Panc1 (cell line): ENCODE data around the gene FTO. TPM values are rescaled to one million over a fixed set of nuclear protein-coding genes. Genes with fewer than 3 reads are reported as not detected.

Experiments used
- ATAC-seq: fragments of 200-7000 bp; cut with Tn5 transposase; 2 replicates; pipeline ENCODE4 v1.9.1; 2020; ENCODE audit warnings: mild to moderate bottlenecking, moderate library complexity
- BruUV-seq: library from RNA; stranded (reverse); fragments of 400-500 nt; replicated peaks from 2 replicates; lab custom pipeline; 2021; lab: Mats Ljungman, UMichigan
- CTCF ChIA-PET: fragments of 300-600 bp; sonication (Branson Sonifier 250); formaldehyde crosslinking; loops from one replicate; lab custom pipeline; 2022; ENCODE audit warnings: antibody characterized with exemption; lab: Charles Lee
- POLR2A ChIA-PET: fragments of 300-600 bp; sonication (Branson Sonifier 250); formaldehyde crosslinking; loops from one replicate; lab custom pipeline; 2022; ENCODE audit warnings: antibody characterized with exemption; lab: Charles Lee
- DNase-seq: peaks from one replicate; pipeline ENCODE4 v3.0.0-alpha.2; 2010; ENCODE audit warnings: low read depth, low spot score
- H3K27ac ChIP-seq: 2 replicates; pipeline ENCODE4 v1.5.1; 2011; ENCODE audit warnings: mild to moderate bottlenecking, low read length, inconsistent platforms
- H3K27me3 ChIP-seq: fragments of 200-500 bp; sonication (Bioruptor generic); 2 replicates; pipeline ENCODE4 v1.6.0; 2014; ENCODE audit warnings: low read length, inconsistent platforms; ENCODE audit not compliant: control insufficient read depth, insufficient read depth
- H3K36me3 ChIP-seq: fragments of 200-500 bp; sonication (Bioruptor generic); 2 replicates; pipeline ENCODE4 v1.5.1; 2014; ENCODE audit warnings: inconsistent platforms, mild to moderate bottlenecking, low read length, moderate library complexity; ENCODE audit not compliant: control insufficient read depth, insufficient read depth
- H3K4me1 ChIP-seq: 2 replicates; pipeline ENCODE4 v1.5.1; 2011; ENCODE audit warnings: inconsistent platforms, mild to moderate bottlenecking, low read length, moderate library complexity; ENCODE audit not compliant: control insufficient read depth, insufficient read depth
- H3K4me3 ChIP-seq, 2 experiments: 2 replicates each; pipeline ENCODE4 v1.5.1; 2011 to 2012; ENCODE audit warnings: low read depth in 2 of 2, low read length in 2 of 2, mild to moderate bottlenecking in 2 of 2, inconsistent platforms in 1 of 2, moderate library complexity in 1 of 2
- H3K9me3 ChIP-seq: fragments of 200-500 bp; sonication (Bioruptor generic); 2 replicates; pipeline ENCODE4 v1.5.1; 2014; ENCODE audit warnings: low read depth, mild to moderate bottlenecking, inconsistent platforms, low read length, moderate library complexity; ENCODE audit not compliant: control insufficient read depth, insufficient read depth
- POLR2AphosphoS5 ChIP-seq: IDR thresholded peaks from 2 replicates; pipeline ENCODE4 v1.6.1; 2012; ENCODE audit warnings: mild to moderate bottlenecking, low read depth, low read length, moderate library complexity
- SIN3A ChIP-seq: IDR thresholded peaks from 2 replicates; pipeline ENCODE4 v1.6.1; 2012; ENCODE audit warnings: low read depth, mild to moderate bottlenecking, low read length, moderate library complexity, borderline replicate concordance; ENCODE audit not compliant: insufficient read depth
- TCF7L2 ChIP-seq: IDR thresholded peaks from 2 replicates; pipeline ENCODE4 v1.6.1; 2011; ENCODE audit warnings: mild to moderate bottlenecking, low read depth, low read length, inconsistent platforms
- in situ Hi-C: cut with HindIII; loops from 2 replicates; pipeline ENCODE4 v1.10.0; 2016; ENCODE audit warnings: low sequenced_read_pairs, low pct_unique_long_range_greater_than_20kb
- intact Hi-C: fragments of 100-400 bp; cut with micrococcal nuclease; formaldehyde crosslinking; loops from one replicate; pipeline ENCODE4 v1.10.0; 2022; ENCODE audit not compliant: unreplicated experiment
- total RNA-seq: library from RNA; stranded (reverse); gene quantifications from one replicate; pipeline ENCODE4 v1.2.1, GENCODE V29; 2021; ENCODE audit not compliant: unreplicated experiment
- TF ChIP-seq, protein P1 (sequence below), 2 experiments: IDR thresholded peaks; 2 replicates each; pipeline ENCODE4 v1.6.1; 2011 to 2012; ENCODE audit warnings: low read depth in 2 of 2, control low read depth in 1 of 2, low read length in 1 of 2, mild to moderate bottlenecking in 1 of 2, moderate library complexity in 1 of 2; ENCODE audit not compliant: insufficient read depth in 1 of 2
- TF ChIP-seq, protein P2 (sequence below): fragments of 450-650 bp; IDR thresholded peaks from 2 replicates; pipeline ENCODE4 v1.5.1; 2017; ENCODE audit warnings: mild to moderate bottlenecking

Gene FTO
- total RNA-seq, 1 experiment from 2014 or later: 38.2 TPM

DNA sequence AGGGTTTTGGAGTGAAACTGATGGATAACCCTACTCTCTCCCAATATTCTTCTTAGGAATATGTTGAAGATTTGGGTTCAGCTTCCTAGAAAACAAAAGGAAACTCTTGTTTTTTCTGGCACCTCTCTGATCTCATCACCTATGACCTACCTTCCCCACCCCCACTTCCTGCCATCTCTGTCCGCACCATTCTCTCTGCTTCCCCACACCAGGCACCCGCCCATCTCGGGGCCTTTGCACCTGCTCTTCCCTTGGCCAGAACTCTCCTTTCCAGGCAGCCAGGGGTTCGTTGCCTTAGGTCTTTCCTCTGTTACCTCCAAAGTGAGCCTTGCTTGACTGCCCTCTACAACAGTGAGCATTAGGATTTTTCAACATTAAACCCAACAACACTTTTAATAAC, 423.0 kb downstream of the FTO start:
- H3K36me3 ChIP-seq: no peaks in the 10 kb centered on the region
- no TSS peak for BruUV-seq
- H3K4me3 ChIP-seq: no peak overlapping the region
- in situ Hi-C loops: no loop called here
- H3K27ac ChIP-seq: no peak overlapping the region
- ATAC-seq: no peak
- intact Hi-C loops: no loop called here
- ChIA-PET CTCF (no interaction called here), POLR2A (interaction anchor here (0.7 kb wide), 1 partner anchor 599 kb away, joined by 4 read pairs; no protein-coding TSS in a partner anchor)
- H3K27me3 ChIP-seq: no peaks in the 10 kb centered on the region
- H3K9me3 ChIP-seq: no peaks in the 10 kb centered on the region
- no peak for DNase-seq
- TF ChIP-seq TCF7L2 (no peak), POLR2AphosphoS5 (no peak), SIN3A (no peak)
- TF ChIP-seq, protein P1, sequence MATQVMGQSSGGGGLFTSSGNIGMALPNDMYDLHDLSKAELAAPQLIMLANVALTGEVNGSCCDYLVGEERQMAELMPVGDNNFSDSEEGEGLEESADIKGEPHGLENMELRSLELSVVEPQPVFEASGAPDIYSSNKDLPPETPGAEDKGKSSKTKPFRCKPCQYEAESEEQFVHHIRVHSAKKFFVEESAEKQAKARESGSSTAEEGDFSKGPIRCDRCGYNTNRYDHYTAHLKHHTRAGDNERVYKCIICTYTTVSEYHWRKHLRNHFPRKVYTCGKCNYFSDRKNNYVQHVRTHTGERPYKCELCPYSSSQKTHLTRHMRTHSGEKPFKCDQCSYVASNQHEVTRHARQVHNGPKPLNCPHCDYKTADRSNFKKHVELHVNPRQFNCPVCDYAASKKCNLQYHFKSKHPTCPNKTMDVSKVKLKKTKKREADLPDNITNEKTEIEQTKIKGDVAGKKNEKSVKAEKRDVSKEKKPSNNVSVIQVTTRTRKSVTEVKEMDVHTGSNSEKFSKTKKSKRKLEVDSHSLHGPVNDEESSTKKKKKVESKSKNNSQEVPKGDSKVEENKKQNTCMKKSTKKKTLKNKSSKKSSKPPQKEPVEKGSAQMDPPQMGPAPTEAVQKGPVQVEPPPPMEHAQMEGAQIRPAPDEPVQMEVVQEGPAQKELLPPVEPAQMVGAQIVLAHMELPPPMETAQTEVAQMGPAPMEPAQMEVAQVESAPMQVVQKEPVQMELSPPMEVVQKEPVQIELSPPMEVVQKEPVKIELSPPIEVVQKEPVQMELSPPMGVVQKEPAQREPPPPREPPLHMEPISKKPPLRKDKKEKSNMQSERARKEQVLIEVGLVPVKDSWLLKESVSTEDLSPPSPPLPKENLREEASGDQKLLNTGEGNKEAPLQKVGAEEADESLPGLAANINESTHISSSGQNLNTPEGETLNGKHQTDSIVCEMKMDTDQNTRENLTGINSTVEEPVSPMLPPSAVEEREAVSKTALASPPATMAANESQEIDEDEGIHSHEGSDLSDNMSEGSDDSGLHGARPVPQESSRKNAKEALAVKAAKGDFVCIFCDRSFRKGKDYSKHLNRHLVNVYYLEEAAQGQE (IDR thresholded peaks at IDR 0.05; ENCODE audit: insufficient read depth in 1 of 2, low read depth in 2 of 2, low read length in 1 of 2): no peak
- TF ChIP-seq, protein P2, sequence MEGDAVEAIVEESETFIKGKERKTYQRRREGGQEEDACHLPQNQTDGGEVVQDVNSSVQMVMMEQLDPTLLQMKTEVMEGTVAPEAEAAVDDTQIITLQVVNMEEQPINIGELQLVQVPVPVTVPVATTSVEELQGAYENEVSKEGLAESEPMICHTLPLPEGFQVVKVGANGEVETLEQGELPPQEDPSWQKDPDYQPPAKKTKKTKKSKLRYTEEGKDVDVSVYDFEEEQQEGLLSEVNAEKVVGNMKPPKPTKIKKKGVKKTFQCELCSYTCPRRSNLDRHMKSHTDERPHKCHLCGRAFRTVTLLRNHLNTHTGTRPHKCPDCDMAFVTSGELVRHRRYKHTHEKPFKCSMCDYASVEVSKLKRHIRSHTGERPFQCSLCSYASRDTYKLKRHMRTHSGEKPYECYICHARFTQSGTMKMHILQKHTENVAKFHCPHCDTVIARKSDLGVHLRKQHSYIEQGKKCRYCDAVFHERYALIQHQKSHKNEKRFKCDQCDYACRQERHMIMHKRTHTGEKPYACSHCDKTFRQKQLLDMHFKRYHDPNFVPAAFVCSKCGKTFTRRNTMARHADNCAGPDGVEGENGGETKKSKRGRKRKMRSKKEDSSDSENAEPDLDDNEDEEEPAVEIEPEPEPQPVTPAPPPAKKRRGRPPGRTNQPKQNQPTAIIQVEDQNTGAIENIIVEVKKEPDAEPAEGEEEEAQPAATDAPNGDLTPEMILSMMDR: no peak
- H3K4me1 ChIP-seq: no peaks in the 10 kb centered on the region

DNA sequence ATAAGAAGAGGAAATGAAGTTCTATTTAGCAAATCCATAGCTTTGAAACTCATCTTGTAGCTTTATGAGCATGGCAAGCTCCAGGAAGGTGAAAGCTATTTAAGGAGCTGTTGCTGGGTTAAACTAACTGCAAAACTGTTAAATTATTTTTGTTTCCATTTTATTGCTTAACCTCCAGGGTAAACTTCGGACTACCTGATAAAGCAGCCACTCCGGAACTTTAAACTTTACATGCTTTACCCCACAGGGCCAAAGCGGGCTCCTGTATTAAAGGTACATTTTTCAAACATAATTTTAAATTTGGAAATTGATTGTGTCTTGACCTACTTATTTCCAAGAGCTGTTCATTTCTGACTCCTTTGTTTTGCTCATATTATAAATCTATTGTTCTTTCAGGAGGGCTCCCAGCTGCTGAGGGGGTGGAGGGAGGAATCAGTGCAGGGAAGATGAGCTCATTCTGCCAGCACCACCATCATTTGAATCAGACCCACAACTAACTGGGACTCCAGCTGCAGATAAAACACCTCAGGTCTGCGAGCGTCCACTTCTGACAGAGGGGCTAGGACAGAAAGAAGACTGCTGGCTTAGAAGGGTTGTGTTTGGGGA, 424.8 kb downstream of the FTO start:
- Histone ChIP-seq H3K36me3 (no peaks in the 10 kb centered on the region), H3K27ac (no peak overlapping the region), H3K27me3 (no peaks in the 10 kb centered on the region), H3K4me1 (no peaks in the 10 kb centered on the region), H3K4me3 (no peak overlapping the region), H3K9me3 (no peaks in the 10 kb centered on the region)
- DNase-seq: no peak
- ATAC-seq: no peak
- TF ChIP-seq TCF7L2 (no peak), POLR2AphosphoS5 (no peak), SIN3A (no peak)
- TF ChIP-seq, protein P1 (IDR thresholded peaks at IDR 0.05; ENCODE audit: insufficient read depth in 1 of 2, low read depth in 2 of 2, low read length in 1 of 2): no peak
- TF ChIP-seq, protein P2: no peak
- in situ Hi-C loops (no loop called here), intact Hi-C loops (no loop called here)
- POLR2A ChIA-PET: no interaction called here
- no TSS peak for BruUV-seq
- CTCF ChIA-PET: no interaction called here
